ENCODE data around the gene BICD1. TPM values are rescaled to one million over a fixed set of nuclear protein-coding genes. Genes with fewer than 3 reads are reported as not detected.

The BICD1 gene
- total RNA-seq, 6 experiments from 2014 or later = 24.5 to 36.6 (median 32.4) TPM

- TF ChIP-seq CTCF (IDR thresholded peaks at IDR 0.05) = peak; percentile 62
- no peak overlapping the region for H3K27ac Mint-ChIP-seq
- no peak for DNase-seq
- H3K9me3 Mint-ChIP-seq = peaks cover 1% of the 10 kb centered on the region; the same call in 1 of the 2 replicates
- peaks cover 17% of the 10 kb centered on the region for H3K4me1 Mint-ChIP-seq (ENCODE audit: low read depth)
- H3K4me3 Mint-ChIP-seq = no peak overlapping the region
- no peaks in the 10 kb centered on the region; the same call in 1 of the 2 replicates for H3K27me3 Mint-ChIP-seq (ENCODE audit: insufficient read depth)
- H3K36me3 Mint-ChIP-seq (ENCODE audit: low read depth) = no peaks in the 10 kb centered on the region
Measured at GRCh38 chr12:32293808-32294419, 187.3 kb downstream of the BICD1 start.

GRCh38 chr12:32296567-32296966 is 189.9 kb downstream of the BICD1 start:
- Mint-ChIP-seq H3K9me3 (no peaks in the 10 kb centered on the region), H3K27ac (peak overlapping the region; percentile 43; the same call in 1 of the 2 replicates), H3K36me3 (ENCODE audit: low read depth) (peaks cover 6% of the 10 kb centered on the region), H3K27me3 (ENCODE audit: insufficient read depth) (no peaks in the 10 kb centered on the region), H3K4me1 (ENCODE audit: low read depth) (peaks cover 22% of the 10 kb centered on the region), H3K4me3 (no peak overlapping the region)
- TF ChIP-seq CTCF (IDR thresholded peaks at IDR 0.05) = no peak
- DNase-seq = no peak

GRCh38 chr12:32298917-32299316 is 192.3 kb downstream of the BICD1 start:
- no peak overlapping the region for H3K4me3 Mint-ChIP-seq
- H3K27ac Mint-ChIP-seq = peak overlapping the region; percentile 63
- H3K4me1 Mint-ChIP-seq (ENCODE audit: low read depth) = peaks cover 22% of the 10 kb centered on the region
- peak; percentile 42 for DNase-seq
- no peaks in the 10 kb centered on the region for H3K27me3 Mint-ChIP-seq (ENCODE audit: insufficient read depth)
- H3K9me3 Mint-ChIP-seq = no peaks in the 10 kb centered on the region
- H3K36me3 Mint-ChIP-seq (ENCODE audit: low read depth) = peaks cover 6% of the 10 kb centered on the region
- no peak for TF ChIP-seq CTCF (IDR thresholded peaks at IDR 0.05)

GRCh38 chr12:32301216-32301615 is 194.6 kb downstream of the BICD1 start:
- Mint-ChIP-seq H3K27ac (no peak overlapping the region), H3K36me3 (ENCODE audit: low read depth) (peaks cover 6% of the 10 kb centered on the region), H3K9me3 (no peaks in the 10 kb centered on the region), H3K4me1 (ENCODE audit: low read depth) (peaks cover 22% of the 10 kb centered on the region), H3K27me3 (ENCODE audit: insufficient read depth) (no peaks in the 10 kb centered on the region), H3K4me3 (no peak overlapping the region)
- no peak for DNase-seq
- no peak for TF ChIP-seq CTCF (IDR thresholded peaks at IDR 0.05)

GRCh38 chr12:32302218-32303173 is 195.8 kb downstream of the BICD1 start:
- H3K36me3 Mint-ChIP-seq (ENCODE audit: low read depth) = peaks cover 6% of the 10 kb centered on the region
- DNase-seq = peak; percentile 15
- H3K27ac Mint-ChIP-seq = no peak overlapping the region
- H3K4me3 Mint-ChIP-seq = no peak overlapping the region
- no peaks in the 10 kb centered on the region for H3K9me3 Mint-ChIP-seq
- H3K27me3 Mint-ChIP-seq (ENCODE audit: insufficient read depth) = no peaks in the 10 kb centered on the region
- TF ChIP-seq CTCF (IDR thresholded peaks at IDR 0.05) = peak; percentile 75
- peaks cover 22% of the 10 kb centered on the region for H3K4me1 Mint-ChIP-seq (ENCODE audit: low read depth)
